RPMI7951 (cell line): ENCODE results near the gene PPM1F. TPM values are rescaled to one million over a fixed set of nuclear protein-coding genes. Genes with fewer than 3 reads are reported as not detected.
"Not testable (repeated sequence)": the region's sequence is repeated elsewhere in the genome, so short reads cannot be mapped to it uniquely, and the experiment has no call there.

ENCODE experiments used
- DNase-seq: peaks from one replicate; pipeline ENCODE4 v3.0.0-alpha.2; 2012; ENCODE audit warnings: low read depth
- total RNA-seq: library from RNA; depleted of rRNA; stranded (reverse); fragments of >200 nt; shearing (Covaris generic); gene quantifications from 2 replicates; pipeline ENCODE4 v1.2.3, GENCODE V29; 2014; rRNA removed

The PPM1F gene
- total RNA-seq, 1 experiment from 2014 or later: 13.5 TPM

GRCh38 chr22:21896951-21897513 lies 55.6 kb downstream of the PPM1F start:
- DNase-seq: no peak

GRCh38 chr22:21896275-21896674 lies 56.4 kb downstream of the PPM1F start:
- not testable (repeated sequence) for DNase-seq

GRCh38 chr22:21894799-21895198 lies 57.8 kb downstream of the PPM1F start:
- DNase-seq: no peak

GRCh38 chr22:21889251-21889990 lies 63.2 kb downstream of the PPM1F start:
- no peak for DNase-seq

GRCh38 chr22:21887841-21888240 lies 64.8 kb downstream of the PPM1F start:
- no peak for DNase-seq

GRCh38 chr22:21883930-21884329 lies 68.7 kb downstream of the PPM1F start:
- not testable (repeated sequence) for DNase-seq

- not testable (repeated sequence) for DNase-seq
Observed at GRCh38 chr22:21882754-21883333, 69.8 kb downstream of the PPM1F start.

GRCh38 chr22:21881841-21882753 lies 70.6 kb downstream of the PPM1F start:
- no peak for DNase-seq

GRCh38 chr22:21876486-21877176 lies 76.0 kb downstream of the PPM1F start:
- no peak for DNase-seq

- not testable (repeated sequence) for DNase-seq
Observed at GRCh38 chr22:21874953-21875352, 77.7 kb downstream of the PPM1F start.

- DNase-seq: no peak
Observed at GRCh38 chr22:21873619-21874018, 79.0 kb downstream of the PPM1F start.

GRCh38 chr22:21872741-21873140 lies 79.9 kb downstream of the PPM1F start:
- DNase-seq: not testable (repeated sequence)

Other genes with a start within 250 kb of the PPM1F start
- gene YPEL1, start 217.1 kb downstream of the PPM1F start, total RNA-seq: 1.1 and 1.8 TPM in 2 replicates
- 35.4 and 42.7 TPM in 2 replicates for gene MAPK1, start 85.2 kb downstream of the PPM1F start, total RNA-seq
- 12.6 and 13.3 TPM in 2 replicates for gene TOP3B, start 29.9 kb upstream of the PPM1F start, total RNA-seq